Germinal center (tissue), 1 donor: ENCODE measurements around the gene FKBP6.
A peak's percentile ranks its signal among the peaks of the same experiment; 100 is the strongest.
"Not testable (repeated sequence)": the region's sequence is repeated elsewhere in the genome, so short reads cannot be mapped to it uniquely, and the experiment has no call there.

Experiments used
- DNase-seq: peaks from one replicate; pipeline ENCODE4 v3.0.0; 2012; ENCODE audit warnings: mixed read lengths, low spot score

The FKBP6 gene

DNA sequence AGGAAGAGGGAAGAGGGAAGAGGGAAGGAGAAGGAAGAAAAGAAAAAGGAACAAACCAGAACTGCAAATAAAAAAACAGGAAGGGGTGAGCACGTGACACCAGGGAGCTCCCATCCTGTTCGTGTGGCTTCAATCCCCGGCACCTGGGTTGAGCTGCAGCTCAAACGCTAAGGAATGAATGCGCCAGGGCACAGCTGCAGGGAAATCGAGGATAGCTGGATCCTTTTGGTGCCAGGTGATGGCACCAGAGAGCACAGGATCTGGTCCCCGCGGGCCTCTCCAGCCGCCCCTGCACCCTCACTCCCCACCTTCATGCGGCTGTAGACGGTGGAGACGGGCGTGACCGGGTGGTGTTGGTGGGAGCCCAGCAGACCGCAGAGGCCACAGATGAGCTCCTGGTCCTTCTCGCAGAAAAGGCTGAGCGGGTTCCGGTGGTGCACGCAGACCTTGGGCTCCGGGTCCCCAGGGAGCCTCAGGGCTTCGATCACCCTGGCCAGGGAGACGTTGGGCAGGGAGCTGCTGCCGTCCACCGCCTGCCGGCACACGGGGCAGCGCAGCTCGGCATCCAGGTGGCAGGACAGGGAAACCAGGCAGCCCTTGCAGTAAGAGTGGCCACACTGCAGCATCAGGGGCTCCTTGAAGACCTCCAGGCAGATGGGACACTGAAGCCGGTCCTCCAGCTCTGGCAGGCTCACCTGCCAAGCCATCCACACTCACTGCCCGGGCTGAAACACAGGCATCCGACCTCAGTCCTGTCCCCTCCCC, 3.7 kb upstream of the FKBP6 start:
- DNase-seq: peak; percentile 74

DNA sequence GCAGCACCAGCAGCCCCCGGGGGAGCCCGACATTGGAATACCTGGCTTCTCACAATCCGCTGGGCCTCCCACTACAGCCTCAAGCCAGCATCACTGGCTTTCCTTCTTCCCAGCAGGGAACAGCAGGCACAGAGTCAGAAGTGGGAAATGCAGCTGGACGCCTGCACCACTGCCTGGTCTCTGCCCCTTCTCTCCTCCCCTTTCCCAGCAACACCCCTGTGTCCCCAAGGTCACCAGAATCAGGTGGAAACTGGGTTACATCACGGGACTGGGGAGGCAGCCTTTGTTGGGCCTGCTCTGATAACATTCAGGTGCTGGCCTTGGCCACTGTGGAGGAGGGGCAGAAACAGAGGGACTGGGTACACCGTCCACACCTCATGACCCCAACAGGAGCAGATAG, 2.5 kb upstream of the FKBP6 start:
- not testable (repeated sequence) for DNase-seq

DNA sequence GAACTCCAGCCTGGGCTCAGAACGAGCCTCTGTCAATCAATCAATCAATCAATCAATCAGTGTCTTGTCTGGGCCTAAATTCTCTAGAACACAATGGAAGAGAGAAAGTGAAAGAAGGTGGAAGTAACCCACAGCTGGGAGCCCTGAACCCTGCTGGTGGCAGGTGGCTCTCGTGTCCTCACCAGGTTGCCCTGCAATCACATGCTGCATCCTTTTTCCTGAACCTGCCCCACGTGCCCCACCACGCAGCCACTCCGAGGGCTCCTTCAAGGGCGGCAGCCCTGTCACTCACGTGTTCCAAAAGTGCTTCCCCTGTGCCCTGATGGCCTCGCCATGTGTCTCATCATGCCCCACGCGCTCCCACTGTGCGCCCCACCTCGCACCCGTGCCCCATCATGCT, 512 bp upstream of the FKBP6 start:
- DNase-seq: not testable (repeated sequence)

DNA sequence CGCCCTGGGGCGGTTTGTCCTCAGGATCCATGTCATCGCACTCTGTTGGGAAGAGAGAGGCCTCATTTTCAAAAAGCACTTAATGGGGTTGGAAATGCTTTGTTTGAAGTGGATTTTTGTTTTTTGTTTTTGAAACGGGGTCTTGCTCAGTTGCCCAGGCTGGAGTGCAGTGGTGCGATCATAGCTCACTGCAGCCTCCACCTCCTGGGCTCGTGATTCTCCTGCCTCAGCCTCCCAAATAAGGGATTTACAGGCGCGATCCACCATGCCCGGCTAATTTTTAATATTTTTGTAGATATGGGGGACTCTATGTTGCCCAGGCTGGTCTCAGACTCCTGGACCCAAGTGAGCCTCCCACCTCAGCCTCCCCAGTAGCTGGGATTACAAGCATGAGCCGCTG, 735 bp downstream of the FKBP6 start:
- no peak for DNase-seq

DNA sequence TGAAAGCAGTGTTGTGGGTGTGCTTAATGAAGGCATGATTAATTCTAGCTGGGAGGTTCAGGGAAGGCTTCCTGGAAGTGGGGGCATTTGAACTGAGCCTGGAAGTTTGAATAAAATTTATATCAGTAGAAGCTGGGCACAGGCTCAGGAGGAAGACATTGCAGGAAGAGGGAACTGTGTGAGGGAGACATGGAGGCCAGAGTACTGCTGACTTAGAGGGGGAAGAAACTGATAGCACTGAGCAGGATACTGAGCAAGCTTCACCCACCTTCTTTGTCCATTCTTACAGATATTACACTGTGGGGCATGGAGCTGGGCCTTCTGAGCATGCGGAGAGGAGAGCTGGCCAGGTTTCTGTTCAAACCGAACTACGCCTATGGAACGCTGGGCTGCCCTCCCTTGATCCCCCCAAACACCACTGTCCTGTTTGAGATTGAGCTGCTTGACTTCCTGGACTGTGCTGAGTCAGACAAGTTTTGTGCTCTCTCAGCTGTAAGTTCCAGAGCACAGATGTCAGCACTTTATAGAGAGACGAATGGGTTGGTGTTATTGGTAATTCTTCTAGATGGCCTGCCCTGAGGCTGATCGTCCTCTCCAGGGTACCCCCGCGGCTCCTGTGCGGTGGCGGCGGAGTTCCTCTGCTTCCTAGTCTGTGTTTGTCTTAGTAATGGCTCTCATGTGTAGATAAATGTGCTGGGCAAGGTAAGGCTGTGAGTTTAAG, 2.1 kb downstream of the FKBP6 start:
- DNase-seq: no peak

DNA sequence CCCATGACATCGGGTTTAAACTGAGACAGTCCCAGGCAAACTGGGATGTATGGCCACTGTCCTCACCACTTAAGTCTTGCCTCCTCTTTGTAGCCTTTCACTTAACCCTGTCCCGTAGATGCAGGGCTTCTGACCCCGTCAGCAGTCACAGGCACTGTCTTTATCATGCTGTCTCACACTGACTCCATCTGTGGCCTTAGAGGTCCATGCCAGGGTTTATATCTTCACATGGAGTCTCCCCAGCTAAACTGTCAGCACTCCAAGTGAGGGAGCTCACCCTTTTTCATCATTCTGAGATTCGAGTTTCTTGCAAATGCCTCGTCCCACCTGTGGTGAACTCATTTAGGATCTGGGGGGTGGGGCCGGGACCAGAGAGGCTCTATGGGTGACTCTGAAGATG, 2.8 kb downstream of the FKBP6 start:
- DNase-seq: no peak

- DNase-seq: no peak
Measured at GRCh38 chr7:73332447-73332846, 4.5 kb downstream of the FKBP6 start.

GRCh38 chr7:73338321-73338720, 10.4 kb downstream of the FKBP6 start:
- no peak for DNase-seq

DNA sequence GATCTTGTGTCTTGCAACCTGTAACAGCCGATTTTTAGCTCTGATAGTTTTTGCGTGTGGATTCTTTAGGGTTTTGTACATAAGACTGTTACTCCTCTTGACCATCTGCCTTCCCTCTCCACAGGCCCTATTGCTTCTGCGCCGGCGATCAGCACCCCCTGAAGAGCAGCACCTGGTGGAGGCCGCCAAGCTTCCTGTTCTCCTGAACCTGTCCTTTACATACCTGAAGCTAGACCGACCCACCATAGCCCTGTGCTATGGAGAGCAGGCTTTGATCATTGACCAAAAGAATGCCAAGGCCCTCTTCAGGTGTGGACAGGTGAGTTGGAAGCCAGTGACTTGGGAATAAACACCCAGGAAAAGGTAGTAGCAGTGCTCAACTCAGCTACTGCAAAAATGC, 12.6 kb downstream of the FKBP6 start:
- no peak for DNase-seq

DNA sequence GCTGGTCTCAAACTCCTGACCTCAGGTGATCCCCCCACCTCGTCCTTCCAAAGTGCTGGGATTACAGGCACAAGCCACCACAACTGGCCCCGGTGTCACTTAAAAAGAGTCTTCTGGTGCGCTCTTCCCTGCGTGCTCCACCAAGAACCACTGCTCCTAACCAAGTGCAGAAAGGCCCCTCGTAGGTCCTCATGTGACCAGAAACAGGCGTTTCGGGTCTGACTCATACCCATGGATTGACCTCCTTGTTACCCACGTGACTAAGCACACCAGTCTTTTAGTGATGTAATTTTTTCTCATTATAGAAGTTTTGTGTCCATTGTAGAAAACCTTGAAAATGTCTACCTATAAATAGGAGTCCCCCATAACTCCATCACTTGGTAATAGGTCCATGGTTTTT, 13.9 kb downstream of the FKBP6 start:
- DNase-seq: no peak

GRCh38 chr7:73342645-73343044, 14.7 kb downstream of the FKBP6 start:
- DNase-seq: no peak

DNA sequence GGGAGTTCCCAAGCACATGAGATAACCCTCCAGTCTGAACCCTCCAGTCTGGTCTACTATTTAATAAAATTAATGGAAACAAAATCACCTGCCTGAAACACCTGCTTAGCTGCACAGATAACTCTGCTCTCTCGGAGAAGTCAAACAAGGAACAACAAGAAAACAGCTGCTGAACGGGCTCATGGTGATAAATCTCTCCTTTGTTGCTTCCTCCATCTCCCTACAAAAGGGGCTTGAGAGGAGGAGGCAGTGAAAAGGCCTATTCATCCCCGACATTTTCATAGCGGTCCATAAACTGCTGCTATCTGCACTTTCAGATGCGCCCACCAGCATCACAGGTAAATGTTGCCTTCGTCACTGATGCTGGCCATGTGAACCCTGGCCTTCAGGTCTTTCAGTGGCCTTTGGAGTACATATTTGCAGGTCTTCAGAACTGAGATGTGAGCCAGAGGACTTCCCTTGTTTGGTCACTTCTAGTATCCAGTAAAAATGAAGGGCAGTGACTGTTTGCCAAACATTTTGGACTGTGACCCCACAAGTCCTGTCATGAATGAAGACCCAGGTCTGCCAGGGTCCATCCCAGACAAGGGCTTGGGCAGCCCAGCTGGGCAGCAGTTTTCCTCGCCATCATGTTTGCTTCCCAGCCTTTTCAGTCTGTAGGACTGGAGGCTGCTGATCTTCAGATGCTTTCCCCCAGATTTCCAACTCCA, 15.9 kb downstream of the FKBP6 start:
- DNase-seq: no peak

DNA sequence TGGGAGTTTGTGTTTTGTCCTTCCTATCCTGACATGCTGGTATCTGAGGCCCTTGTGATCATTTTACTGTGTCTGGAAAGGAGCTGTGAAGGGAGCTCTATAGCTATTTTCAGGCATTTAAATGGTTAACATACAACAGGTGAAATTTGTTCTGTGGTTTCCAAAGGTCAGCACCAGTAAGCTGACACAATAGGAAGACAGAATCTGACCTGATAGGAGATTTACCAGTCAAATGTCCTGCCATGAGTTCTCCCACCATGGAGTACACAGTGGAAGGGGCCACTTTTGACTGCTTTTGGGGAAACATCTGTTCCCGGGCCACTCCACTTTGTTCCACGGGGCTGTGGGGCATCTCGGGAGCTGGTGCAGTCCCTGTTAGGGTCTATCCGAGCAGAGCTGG, 17.6 kb downstream of the FKBP6 start:
- no peak for DNase-seq

GRCh38 chr7:73345951-73346350, 18.0 kb downstream of the FKBP6 start:
- no peak for DNase-seq

GRCh38 chr7:73349763-73350162, 21.8 kb downstream of the FKBP6 start:
- no peak for DNase-seq

DNA sequence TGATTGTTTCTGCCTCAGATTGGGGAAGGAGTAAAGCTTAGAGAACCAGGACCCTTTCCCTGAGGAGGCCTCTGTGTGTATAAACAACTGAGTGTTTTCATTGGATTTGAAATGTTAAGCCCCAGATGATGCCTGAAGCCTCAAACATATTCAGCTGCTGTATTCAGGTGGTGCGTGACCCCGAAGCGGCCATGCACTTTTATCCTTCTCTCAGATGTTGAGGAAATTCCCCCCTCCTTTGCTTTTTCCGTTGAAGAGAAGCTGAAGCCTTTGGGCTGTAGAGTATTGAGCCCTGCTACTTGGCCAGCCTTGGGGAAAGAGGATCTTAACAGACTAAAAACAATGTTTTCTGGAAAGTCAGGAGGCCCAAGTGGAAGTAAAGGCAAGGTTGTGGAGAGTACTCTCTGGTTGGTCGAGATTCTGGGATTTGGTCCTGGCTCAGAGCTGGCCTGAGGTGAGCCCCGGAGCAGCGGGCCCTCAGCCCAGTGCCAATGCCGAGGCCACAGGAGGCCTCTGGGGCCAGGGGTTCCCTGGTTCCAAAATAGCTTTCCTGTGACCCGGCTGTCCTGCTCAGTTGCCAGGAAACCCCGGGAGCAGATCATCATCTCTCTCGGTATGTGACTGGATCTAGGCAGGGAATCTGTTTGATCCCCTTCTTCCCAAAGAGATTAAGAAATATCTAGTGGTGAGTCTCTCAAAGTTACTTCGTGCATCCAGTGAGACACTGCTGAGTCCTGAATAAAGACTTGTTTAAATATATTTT, 22.5 kb downstream of the FKBP6 start:
- no peak for DNase-seq

DNA sequence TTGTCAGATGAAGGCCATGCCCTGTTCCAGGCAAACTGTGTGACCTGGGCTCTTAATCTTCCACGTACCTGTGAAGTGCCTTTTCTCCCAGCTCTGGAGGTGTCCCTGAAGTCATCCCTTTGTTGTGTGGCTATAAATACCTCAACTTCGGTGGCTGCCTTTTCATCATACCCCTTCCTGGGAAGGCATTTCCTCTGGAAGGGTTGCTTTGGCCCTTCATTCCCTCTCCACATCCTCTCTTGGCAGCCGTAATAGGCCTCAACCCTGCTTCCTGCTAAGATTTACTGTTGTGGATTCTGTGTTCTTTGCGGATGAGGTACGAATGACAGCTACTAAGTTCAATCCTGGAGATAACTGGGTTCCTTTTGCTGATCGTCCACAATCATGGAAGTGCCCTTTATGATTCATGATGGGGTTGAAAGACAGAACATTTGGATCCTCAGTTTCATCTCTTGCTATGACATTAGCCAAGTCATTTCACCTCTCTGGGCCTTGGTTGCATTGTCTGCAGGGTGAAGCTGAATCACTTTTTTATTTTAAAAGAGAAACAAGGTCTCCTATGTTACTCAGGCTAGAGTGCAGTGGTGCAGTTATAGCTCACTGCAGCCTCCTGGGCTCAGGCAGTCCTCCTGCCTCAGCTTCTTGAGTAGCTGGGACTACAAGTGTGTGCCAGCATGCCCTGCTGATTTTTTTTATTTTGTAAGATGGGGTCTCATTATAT, 23.6 kb downstream of the FKBP6 start:
- no peak for DNase-seq

- no peak for DNase-seq
Measured at GRCh38 chr7:73352784-73353183, 24.8 kb downstream of the FKBP6 start.

DNA sequence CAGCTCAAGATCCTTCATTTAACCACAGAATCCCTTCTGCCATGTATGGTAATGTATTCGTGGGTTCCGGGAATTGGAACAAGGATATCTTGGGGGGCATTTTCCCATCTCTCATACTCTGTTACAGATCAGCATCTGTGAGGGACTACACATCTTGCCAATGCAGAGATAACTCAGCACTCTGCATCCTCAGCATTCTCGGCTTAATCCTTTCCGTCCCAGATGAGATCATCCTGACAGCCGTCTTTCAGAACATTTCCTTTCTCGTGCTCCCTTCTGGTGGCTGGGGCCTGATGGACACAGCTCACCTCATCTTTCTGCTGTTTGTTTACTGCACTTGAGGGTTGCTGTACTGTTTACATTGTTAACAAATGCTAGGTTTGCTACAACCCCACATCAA, 25.3 kb downstream of the FKBP6 start:
- no peak for DNase-seq

GRCh38 chr7:73354196-73354595, 26.2 kb downstream of the FKBP6 start:
- DNase-seq: no peak

DNA sequence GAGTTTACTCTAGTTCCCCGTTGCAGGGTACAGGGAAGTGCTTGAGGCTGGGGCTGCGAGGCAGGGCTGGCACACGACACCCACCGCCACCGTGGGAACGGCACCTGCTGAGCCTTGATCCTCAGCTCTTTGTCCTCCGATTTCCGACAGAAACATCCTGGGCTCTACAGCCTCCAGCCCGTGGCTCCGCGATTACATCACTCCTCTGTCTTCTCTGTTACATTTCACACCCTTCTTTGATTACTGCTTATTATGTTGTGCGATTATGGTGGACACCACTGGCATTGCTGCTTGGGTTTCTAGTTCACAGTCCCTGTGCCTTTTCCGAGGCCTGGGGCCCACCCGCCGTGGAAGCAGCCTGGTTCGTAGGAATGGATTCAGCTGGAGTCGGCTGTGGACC, 26.9 kb downstream of the FKBP6 start:
- no peak for DNase-seq

DNA sequence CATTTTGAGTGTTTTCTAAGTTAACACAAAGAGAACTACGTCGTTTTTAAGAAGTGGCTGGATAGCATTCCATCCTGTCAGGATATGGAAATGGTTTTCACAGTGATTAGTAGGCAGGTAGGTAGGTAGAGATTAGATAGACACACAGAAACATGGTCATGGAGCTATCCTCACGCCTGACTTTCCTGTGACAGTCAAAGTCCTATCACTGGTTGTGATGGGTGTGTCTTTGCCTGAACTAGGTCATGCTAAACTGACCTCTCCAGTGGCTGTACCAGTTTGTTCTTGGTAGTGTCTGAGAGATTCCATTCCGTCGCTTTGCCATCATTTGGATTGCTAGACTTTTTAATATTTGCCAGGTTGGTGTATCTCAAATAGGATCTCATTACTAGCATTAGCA, 28.2 kb downstream of the FKBP6 start:
- no peak for DNase-seq
